ENCODE results near the gene KCNG2.

The KCNG2 gene

DNA sequence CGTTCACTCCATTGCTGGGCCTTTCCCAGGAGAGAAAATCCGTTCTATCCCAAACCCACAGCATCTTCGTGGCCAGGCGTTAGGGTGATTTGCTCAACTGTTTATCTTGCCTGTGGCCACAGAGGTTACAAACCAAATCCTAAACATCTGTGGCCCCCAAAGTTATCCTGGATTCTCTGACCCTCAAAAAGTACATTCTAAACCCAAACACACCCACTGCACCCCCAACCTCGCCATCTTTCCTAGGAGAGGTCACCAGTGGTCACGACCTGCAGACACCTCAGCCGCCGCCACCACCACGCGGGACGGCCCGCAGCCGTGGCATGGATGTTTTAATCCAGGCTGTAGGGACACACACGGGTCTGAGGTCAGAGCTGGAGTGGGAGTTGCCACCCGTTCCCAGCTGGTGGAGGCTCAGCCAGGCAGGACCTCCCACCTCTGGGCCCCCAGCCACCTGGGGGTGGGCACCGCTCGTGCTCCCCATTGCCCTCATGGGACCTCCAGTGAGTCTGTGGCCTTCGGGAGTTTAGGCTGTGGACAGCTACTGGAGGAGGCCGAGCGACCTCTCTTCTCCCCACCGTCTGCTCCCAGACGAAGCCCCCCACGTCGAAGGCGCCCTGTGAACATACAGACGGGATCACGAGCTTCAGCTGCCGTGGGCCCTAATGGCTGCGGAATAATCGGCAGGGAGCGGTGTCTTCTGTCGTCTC is 72.0 kb downstream of the KCNG2 start:
- TF ChIP-seq EZH2phosphoT487 (IDR thresholded peaks at IDR 0.05; ENCODE audit: low read depth) = no peak
- TF ChIP-seq, protein P1, sequence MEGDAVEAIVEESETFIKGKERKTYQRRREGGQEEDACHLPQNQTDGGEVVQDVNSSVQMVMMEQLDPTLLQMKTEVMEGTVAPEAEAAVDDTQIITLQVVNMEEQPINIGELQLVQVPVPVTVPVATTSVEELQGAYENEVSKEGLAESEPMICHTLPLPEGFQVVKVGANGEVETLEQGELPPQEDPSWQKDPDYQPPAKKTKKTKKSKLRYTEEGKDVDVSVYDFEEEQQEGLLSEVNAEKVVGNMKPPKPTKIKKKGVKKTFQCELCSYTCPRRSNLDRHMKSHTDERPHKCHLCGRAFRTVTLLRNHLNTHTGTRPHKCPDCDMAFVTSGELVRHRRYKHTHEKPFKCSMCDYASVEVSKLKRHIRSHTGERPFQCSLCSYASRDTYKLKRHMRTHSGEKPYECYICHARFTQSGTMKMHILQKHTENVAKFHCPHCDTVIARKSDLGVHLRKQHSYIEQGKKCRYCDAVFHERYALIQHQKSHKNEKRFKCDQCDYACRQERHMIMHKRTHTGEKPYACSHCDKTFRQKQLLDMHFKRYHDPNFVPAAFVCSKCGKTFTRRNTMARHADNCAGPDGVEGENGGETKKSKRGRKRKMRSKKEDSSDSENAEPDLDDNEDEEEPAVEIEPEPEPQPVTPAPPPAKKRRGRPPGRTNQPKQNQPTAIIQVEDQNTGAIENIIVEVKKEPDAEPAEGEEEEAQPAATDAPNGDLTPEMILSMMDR (IDR thresholded peaks at IDR 0.05; ENCODE audit: low read depth, low read length) = no peak
- no peak overlapping the region for H3K9ac ChIP-seq (ENCODE audit: low read length)
- no peaks in the 10 kb centered on the region for H3K4me1 ChIP-seq (ENCODE audit: low read length)
- no peaks in the 10 kb centered on the region for H4K20me1 ChIP-seq (ENCODE audit: insufficient read depth, low read length)
- H3K4me2 ChIP-seq (ENCODE audit: low read length) = no peak overlapping the region
- H2AFZ ChIP-seq (ENCODE audit: low read depth, low read length) = no peak overlapping the region
- no peaks in the 10 kb centered on the region for H3K27me3 ChIP-seq (ENCODE audit: low read depth, low read length)
- no peaks in the 10 kb centered on the region for H3K9me3 ChIP-seq (ENCODE audit: insufficient read depth, low read length)
- no peaks in the 10 kb centered on the region for H3K36me3 ChIP-seq (replicated peaks; ENCODE audit: low read depth, low read length)
- H3K4me3 ChIP-seq (ENCODE audit: low read length) = no peak overlapping the region
- H3K79me2 ChIP-seq (ENCODE audit: low read length) = no peaks in the 10 kb centered on the region
- H3K27ac ChIP-seq (ENCODE audit: low read length) = no peak overlapping the region

DNA sequence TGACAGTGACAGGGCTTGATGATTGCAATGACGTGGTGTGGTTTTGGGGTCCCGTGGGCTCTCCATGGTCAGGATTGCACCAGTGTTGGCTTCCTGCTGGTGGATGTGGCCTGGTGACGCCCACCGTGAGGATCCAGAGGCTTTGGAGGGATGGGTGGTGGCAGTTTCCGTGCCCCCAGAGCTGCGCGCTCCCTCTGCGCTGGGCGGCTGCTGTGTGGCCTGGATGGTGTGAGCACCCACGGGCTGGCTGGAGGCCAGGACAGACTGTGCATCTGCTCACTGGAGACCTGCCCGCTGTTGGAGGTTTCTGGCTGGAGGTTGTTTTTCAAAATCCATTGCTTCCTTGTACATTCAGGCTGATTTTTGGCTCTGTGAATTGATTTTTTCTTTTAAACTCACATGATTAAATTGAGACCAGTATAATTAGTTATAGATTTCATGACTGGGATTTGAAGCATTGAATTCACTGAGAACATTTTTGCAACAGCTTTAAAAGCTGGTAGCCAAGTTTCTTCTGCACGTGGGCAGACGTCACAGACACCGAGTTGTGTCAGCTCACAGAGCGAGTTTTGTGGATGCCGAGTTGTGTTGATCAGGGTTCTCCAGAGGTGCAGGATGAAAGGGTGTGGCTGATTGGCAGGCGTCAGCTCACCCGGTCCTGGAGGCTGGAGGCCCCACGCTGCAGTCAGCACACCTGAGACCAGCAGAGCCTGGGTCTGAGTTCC is 72.7 kb downstream of the KCNG2 start:
- Histone ChIP-seq H3K36me3 (replicated peaks; ENCODE audit: low read depth, low read length) (no peaks in the 10 kb centered on the region), H4K20me1 (ENCODE audit: insufficient read depth, low read length) (no peaks in the 10 kb centered on the region), H3K9me3 (ENCODE audit: insufficient read depth, low read length) (no peaks in the 10 kb centered on the region), H3K27me3 (ENCODE audit: low read depth, low read length) (no peaks in the 10 kb centered on the region), H3K9ac (ENCODE audit: low read length) (no peak overlapping the region), H3K79me2 (ENCODE audit: low read length) (no peaks in the 10 kb centered on the region), H3K4me2 (ENCODE audit: low read length) (no peak overlapping the region), H3K4me1 (ENCODE audit: low read length) (no peaks in the 10 kb centered on the region), H3K27ac (ENCODE audit: low read length) (no peak overlapping the region), H2AFZ (ENCODE audit: low read depth, low read length) (no peak overlapping the region), H3K4me3 (ENCODE audit: low read length) (no peak overlapping the region)
- no peak for TF ChIP-seq EZH2phosphoT487 (IDR thresholded peaks at IDR 0.05; ENCODE audit: low read depth)
- TF ChIP-seq, protein P1 (IDR thresholded peaks at IDR 0.05; ENCODE audit: low read depth, low read length) = no peak

DNA sequence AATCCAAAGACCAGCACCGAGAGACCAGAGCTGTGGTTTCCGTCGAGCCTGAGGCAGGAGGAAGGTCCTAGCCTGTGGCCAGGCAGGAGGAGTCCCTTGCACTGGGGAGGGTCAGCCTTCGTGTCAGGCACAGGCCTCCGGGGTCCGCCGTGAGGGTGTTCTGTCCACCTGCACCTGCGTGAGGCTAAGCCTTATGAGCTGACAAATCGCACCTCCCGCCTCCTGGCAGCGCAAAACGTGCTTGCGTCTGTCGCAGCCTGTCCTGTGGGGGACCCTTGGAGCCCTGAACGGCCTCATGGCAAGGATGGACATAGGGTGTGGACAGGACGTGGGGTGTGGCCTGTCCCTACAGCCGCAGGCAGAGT is 73.3 kb downstream of the KCNG2 start:
- no peak overlapping the region for H3K4me2 ChIP-seq (ENCODE audit: low read length)
- no peak overlapping the region for H3K9ac ChIP-seq (ENCODE audit: low read length)
- H3K4me3 ChIP-seq (ENCODE audit: low read length) = no peak overlapping the region
- H4K20me1 ChIP-seq (ENCODE audit: insufficient read depth, low read length) = no peaks in the 10 kb centered on the region
- H2AFZ ChIP-seq (ENCODE audit: low read depth, low read length) = no peak overlapping the region
- H3K27ac ChIP-seq (ENCODE audit: low read length) = no peak overlapping the region
- H3K4me1 ChIP-seq (ENCODE audit: low read length) = no peaks in the 10 kb centered on the region
- H3K36me3 ChIP-seq (replicated peaks; ENCODE audit: low read depth, low read length) = no peaks in the 10 kb centered on the region
- H3K79me2 ChIP-seq (ENCODE audit: low read length) = no peaks in the 10 kb centered on the region
- TF ChIP-seq, protein P1 (IDR thresholded peaks at IDR 0.05; ENCODE audit: low read depth, low read length) = no peak
- TF ChIP-seq EZH2phosphoT487 (IDR thresholded peaks at IDR 0.05; ENCODE audit: low read depth) = no peak
- no peaks in the 10 kb centered on the region for H3K9me3 ChIP-seq (ENCODE audit: insufficient read depth, low read length)
- no peaks in the 10 kb centered on the region for H3K27me3 ChIP-seq (ENCODE audit: low read depth, low read length)

DNA sequence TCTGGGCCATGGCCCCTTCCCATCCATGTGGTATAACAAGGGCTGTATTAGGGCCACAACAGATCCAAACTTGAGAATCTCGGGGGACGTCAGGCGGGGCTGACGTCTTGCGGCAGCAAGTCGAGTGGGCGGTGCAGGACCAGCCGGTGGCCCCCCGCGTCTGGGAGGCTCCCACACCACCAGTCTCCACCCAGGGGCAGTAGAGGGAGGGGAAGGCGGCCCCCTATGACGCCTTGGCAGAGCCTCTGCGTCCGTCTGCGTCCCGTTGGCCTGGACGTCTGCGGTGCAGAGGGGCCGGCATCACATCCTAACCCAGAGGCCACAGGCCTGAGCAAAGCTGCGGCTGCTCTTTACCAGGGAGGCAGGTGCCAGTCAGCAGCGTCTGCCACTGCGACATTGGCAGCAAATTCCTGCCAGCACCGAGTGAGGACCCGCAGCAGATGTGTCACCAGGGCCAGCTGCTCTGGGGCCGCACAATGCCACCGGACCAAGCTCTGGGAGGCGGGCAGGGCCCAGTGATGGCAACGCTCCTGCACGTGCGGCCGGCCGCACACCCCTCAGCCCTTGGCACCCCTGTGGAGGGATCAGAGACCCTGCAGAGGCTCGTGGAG is 73.8 kb downstream of the KCNG2 start:
- Histone ChIP-seq H3K4me1 (ENCODE audit: low read length) (no peaks in the 10 kb centered on the region), H3K4me2 (ENCODE audit: low read length) (no peak overlapping the region), H4K20me1 (ENCODE audit: insufficient read depth, low read length) (no peaks in the 10 kb centered on the region), H3K9ac (ENCODE audit: low read length) (no peak overlapping the region), H2AFZ (ENCODE audit: low read depth, low read length) (no peak overlapping the region), H3K79me2 (ENCODE audit: low read length) (no peaks in the 10 kb centered on the region), H3K9me3 (ENCODE audit: insufficient read depth, low read length) (no peaks in the 10 kb centered on the region), H3K36me3 (replicated peaks; ENCODE audit: low read depth, low read length) (no peaks in the 10 kb centered on the region), H3K4me3 (ENCODE audit: low read length) (no peak overlapping the region), H3K27me3 (ENCODE audit: low read depth, low read length) (no peaks in the 10 kb centered on the region), H3K27ac (ENCODE audit: low read length) (no peak overlapping the region)
- TF ChIP-seq EZH2phosphoT487 (IDR thresholded peaks at IDR 0.05; ENCODE audit: low read depth) = no peak
- TF ChIP-seq, protein P1 (IDR thresholded peaks at IDR 0.05; ENCODE audit: low read depth, low read length) = no peak
